HUES6 (cell line): ENCODE results near the gene BPIFB2.

Experiments
- H3K27ac ChIP-seq: 2 replicates; pipeline ENCODE4 v1.7.0; 2013; ENCODE audit warnings: low read depth, mild to moderate bottlenecking, low read length, inconsistent platforms
- H3K27me3 ChIP-seq: 2 replicates; pipeline ENCODE4 v1.6.1; 2013; ENCODE audit warnings: low read length; ENCODE audit not compliant: control insufficient read depth, insufficient read depth
- H3K36me3 ChIP-seq: 2 replicates; pipeline ENCODE4 v1.6.1; 2013; ENCODE audit warnings: low read length; ENCODE audit not compliant: control insufficient read depth, insufficient read depth
- H3K4me1 ChIP-seq: 2 replicates; pipeline ENCODE4 v1.6.1; 2013; ENCODE audit warnings: low read length; ENCODE audit not compliant: control insufficient read depth, insufficient read depth
- H3K4me3 ChIP-seq: 2 replicates; pipeline ENCODE4 v1.5.1; 2013; ENCODE audit warnings: low read depth, low read length
- H3K9ac ChIP-seq: one replicate; pipeline ENCODE4 v1.6.1; 2013; ENCODE audit warnings: mild to moderate bottlenecking, low read length
- H3K9me3 ChIP-seq: 2 replicates; pipeline ENCODE4 v1.6.1; 2013; ENCODE audit warnings: low read depth, low read length; ENCODE audit not compliant: control insufficient read depth, insufficient read depth

The BPIFB2 gene

GRCh38 chr20:33069673-33070072 is 62.2 kb downstream of the BPIFB2 start:
- Histone ChIP-seq H3K9ac (no peak overlapping the region), H3K9me3 (no peaks in the 10 kb centered on the region), H3K36me3 (no peaks in the 10 kb centered on the region), H3K4me3 (no peak overlapping the region), H3K27ac (no peak overlapping the region), H3K4me1 (no peaks in the 10 kb centered on the region), H3K27me3 (no peaks in the 10 kb centered on the region)

DNA sequence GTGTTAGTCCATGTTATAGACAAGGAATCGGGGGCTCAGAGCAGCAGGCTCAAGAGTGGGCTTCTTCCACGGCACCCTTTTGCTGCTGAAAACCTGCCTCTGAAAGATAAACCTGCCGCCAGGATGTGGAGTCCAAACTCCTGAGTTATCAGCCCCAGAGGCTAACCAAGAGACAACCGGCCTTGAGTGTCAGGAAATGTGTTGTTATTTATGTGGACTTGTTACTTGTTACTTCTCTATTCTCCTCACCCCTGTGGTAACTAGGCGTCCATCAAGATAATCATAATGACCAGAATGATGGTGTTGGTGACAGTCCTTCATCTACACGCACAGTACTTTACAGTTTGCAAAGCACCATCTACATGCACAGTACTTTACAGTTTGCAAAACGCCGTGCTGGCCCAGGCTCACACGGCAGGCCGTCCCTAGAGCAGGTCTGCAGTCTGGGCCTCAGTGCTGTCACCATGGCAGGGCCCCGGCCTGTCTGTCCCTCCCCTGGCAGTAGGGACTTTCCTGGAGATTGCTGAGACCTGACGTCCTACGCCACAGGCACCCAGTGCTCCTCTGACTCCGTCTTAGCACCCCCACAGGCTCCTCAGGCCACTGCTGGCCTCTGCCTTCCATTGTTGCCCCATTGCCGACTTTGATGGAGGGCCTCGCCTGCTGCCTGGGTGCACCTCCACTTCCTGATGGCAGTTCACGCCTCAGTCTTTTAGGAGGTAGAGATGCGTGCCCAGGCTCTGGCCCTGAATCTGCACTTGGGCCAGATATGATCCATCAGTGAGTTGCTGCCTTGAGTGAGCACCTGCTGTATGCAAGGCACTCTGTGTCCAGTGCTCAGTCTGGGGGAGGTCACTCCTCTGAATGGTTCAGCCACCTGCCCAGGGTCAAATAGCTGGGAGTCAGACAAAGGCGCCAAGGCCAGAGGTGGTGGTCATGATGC is 62.9 kb downstream of the BPIFB2 start:
- Histone ChIP-seq H3K9ac (no peak overlapping the region), H3K36me3 (no peaks in the 10 kb centered on the region), H3K27me3 (no peaks in the 10 kb centered on the region), H3K9me3 (no peaks in the 10 kb centered on the region), H3K4me3 (no peak overlapping the region), H3K4me1 (no peaks in the 10 kb centered on the region), H3K27ac (no peak overlapping the region)

DNA sequence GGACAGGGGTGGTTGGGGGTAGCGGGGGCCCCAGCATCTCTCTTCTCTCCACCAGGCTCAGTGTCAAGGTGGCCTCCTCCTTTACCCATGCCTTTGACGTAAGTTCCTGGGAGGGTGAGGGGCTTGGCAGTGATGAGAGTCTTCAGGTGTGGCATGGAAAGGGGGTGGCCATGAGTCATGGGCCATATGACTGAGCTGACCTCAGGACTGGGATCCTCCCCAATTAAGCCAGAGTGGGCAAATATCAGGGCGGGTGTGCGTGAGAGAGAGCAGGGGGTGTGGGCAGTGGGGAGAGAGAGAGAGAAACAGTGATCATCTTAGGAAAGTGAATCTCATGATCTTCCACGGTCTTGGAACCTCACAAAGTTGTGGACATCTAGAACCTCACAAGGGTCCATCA is 63.7 kb downstream of the BPIFB2 start:
- Histone ChIP-seq H3K9me3 (no peaks in the 10 kb centered on the region), H3K27ac (no peak overlapping the region), H3K9ac (no peak overlapping the region), H3K4me3 (no peak overlapping the region), H3K36me3 (no peaks in the 10 kb centered on the region), H3K27me3 (no peaks in the 10 kb centered on the region), H3K4me1 (peaks cover under 1% of the 10 kb centered on the region; the same call in 1 of the 2 replicates)

GRCh38 chr20:33072362-33072761 is 64.9 kb downstream of the BPIFB2 start:
- Histone ChIP-seq H3K27ac (no peak overlapping the region), H3K27me3 (no peaks in the 10 kb centered on the region), H3K36me3 (no peaks in the 10 kb centered on the region), H3K4me1 (peaks cover 3% of the 10 kb centered on the region; the same call in 1 of the 2 replicates), H3K9ac (no peak overlapping the region), H3K9me3 (no peaks in the 10 kb centered on the region), H3K4me3 (no peak overlapping the region)

GRCh38 chr20:33072813-33073212 is 65.3 kb downstream of the BPIFB2 start:
- Histone ChIP-seq H3K27ac (no peak overlapping the region), H3K9me3 (no peaks in the 10 kb centered on the region), H3K9ac (no peak overlapping the region), H3K4me1 (peaks cover 3% of the 10 kb centered on the region; the same call in 1 of the 2 replicates), H3K4me3 (no peak overlapping the region), H3K27me3 (no peaks in the 10 kb centered on the region), H3K36me3 (no peaks in the 10 kb centered on the region)
